ENCODE results near the gene CCSER2. TPM values are rescaled to one million over a fixed set of nuclear protein-coding genes. Genes with fewer than 3 reads are reported as not detected.
"Not testable (repeated sequence)": the region's sequence is repeated elsewhere in the genome, so short reads cannot be mapped to it uniquely, and the experiment has no call there.

The CCSER2 gene
- total and polyA plus RNA-seq, 7 experiments from 2014 or later, result 59.1 to 133 (median 93.4) TPM

DNA sequence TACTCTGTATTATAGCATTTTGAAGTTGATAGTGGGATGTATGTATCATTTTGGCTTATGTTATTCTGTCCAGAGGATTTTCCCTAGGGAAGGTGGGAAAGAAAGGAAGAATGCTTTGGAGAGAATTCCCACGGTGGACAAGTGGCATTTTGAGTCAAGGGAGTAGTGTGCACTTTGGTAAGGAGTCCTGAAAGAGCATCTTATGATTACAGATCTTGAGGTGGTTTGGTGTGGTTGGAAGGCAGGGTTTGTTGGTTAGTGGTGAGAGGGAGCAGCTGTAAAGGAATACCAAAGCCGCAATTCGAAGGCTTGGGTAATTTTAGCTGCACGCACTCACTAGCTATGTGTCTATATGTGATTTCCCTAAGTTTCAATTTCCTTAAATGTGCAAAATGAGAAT, 16.1 kb downstream of the CCSER2 start:
- Mint-ChIP-seq H3K4me3 (peak overlapping the region; percentile 0 to 70 (median 38)), H3K27ac (peak overlapping the region in 6 of 9 donors; percentile 2 to 75 (median 34)), H3K27me3 (no peaks in the 10 kb centered on the region), H3K36me3 (peaks cover 0 to 28% (median 16%) of the 10 kb centered on the region in 5 donors), H3K9me3 (peaks cover 0 to 2% (median 0%) of the 10 kb centered on the region in 11 donors), H3K4me1 (peaks cover 52 to 69% (median 63%) of the 10 kb centered on the region in 7 donors)
- peaks cover 35 to 49% of the 10 kb centered on the region in 2 donors for H3K4me1 ChIP-seq (ENCODE audit: control insufficient read depth in 2 of 2, insufficient read depth in 2 of 2, low read length in 2 of 2)
- no peak overlapping the region for H3K27ac ChIP-seq (ENCODE audit: low read depth, low read length)
- no peaks in the 10 kb centered on the region for H3K36me3 ChIP-seq (ENCODE audit: control insufficient read depth in 2 of 3, insufficient read depth in 3 of 3, low read length in 3 of 3)
- peak; percentile 54 for ATAC-seq
- H3K9me3 ChIP-seq (ENCODE audit: control insufficient read depth in 2 of 3, low read length in 3 of 3), result no peaks in the 10 kb centered on the region
- no peaks in the 10 kb centered on the region for H3K27me3 ChIP-seq (ENCODE audit: control insufficient read depth in 2 of 2, insufficient read depth in 2 of 2, low read length in 2 of 2)
- H3K4me3 ChIP-seq (ENCODE audit: low read length), result no peak overlapping the region
- intact Hi-C loops (cut with micrococcal nuclease), result loop anchor here in 1 of 2 donors (1.0 to 5.0 kb wide), 3 partner anchors 10 to 37 kb away; no protein-coding TSS in a partner anchor
- peak in 1 of 9 donors; percentile 14 for DNase-seq
- POLR2A ChIA-PET, result interaction anchor here (1.0 to 1.2 kb wide), 2 partner anchors 10 to 16 kb away, joined by 3 read pairs; partner anchors contain the start of gene CCSER2
- CTCF ChIA-PET, result interaction anchor here (0.6 to 1.8 kb wide), 2 partner anchors 8 to 18 kb away, joined by 4 to 6 read pairs; no protein-coding TSS in a partner anchor

DNA sequence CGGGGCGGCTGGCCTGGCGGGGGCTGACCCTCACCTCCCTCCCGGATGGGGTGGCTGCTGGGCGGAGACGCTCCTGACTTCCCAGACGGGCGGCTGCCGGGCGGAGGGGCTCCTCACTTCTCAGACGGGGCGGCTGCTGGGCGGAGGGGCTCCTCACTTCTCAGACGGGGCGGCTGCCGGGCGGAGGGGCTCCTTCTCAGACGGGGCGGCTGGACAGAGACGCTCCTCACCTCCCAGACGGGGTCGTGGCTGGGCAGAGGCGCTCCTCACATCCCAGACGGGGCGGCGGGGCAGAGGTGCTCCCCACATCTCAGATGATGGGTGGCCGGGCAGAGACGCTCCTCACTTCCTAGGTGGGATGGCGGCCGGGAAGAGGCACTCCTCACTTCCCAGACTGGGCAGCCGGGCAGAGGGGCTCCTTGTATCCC, 19.2 kb downstream of the CCSER2 start:
- intact Hi-C loops (cut with micrococcal nuclease); ATAC-seq; H3K27me3 Mint-ChIP-seq; DNase-seq; H3K27ac ChIP-seq (ENCODE audit: low read depth, low read length); H3K4me3 Mint-ChIP-seq; H3K4me3 ChIP-seq (ENCODE audit: low read length); H3K9me3 ChIP-seq (ENCODE audit: control insufficient read depth in 2 of 3, low read length in 3 of 3); H3K27me3 ChIP-seq (ENCODE audit: control insufficient read depth in 2 of 2, insufficient read depth in 2 of 2, low read length in 2 of 2); POLR2A ChIA-PET; CTCF ChIA-PET; H3K9me3 Mint-ChIP-seq; H3K36me3 ChIP-seq (ENCODE audit: control insufficient read depth in 2 of 3, insufficient read depth in 3 of 3, low read length in 3 of 3): not testable (repeated sequence)
- peaks cover 20 to 31% of the 10 kb centered on the region in 2 donors for H3K4me1 ChIP-seq (ENCODE audit: control insufficient read depth in 2 of 2, insufficient read depth in 2 of 2, low read length in 2 of 2)
- H3K36me3 Mint-ChIP-seq, result peaks cover 0 to 17% (median 5%) of the 10 kb centered on the region in 5 donors
- peaks cover 37 to 71% (median 65%) of the 10 kb centered on the region in 7 donors for H3K4me1 Mint-ChIP-seq
- H3K27ac Mint-ChIP-seq, result peak overlapping the region in 1 of 9 donors; percentile 10

DNA sequence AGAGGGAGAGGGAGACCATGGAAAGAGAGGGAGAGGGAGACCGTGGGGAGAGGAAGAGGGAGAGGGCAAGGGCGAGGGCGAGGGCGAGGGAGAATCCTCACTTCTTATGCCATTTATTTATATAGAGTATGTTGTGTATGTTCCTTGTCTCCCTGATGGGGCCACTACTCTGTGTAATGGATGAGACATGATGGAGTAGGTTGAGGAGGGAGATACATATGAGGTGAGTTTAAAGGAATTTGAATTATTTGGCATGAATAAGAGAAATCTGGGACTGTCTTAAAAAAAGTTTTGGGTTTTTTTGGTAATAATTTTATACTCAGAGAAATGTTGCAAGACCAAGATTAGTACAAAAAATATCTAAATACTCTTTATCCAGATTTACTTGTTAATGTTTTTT, 20.1 kb downstream of the CCSER2 start:
- H3K4me1 ChIP-seq (ENCODE audit: control insufficient read depth in 2 of 2, insufficient read depth in 2 of 2, low read length in 2 of 2), result peaks cover 22 to 31% of the 10 kb centered on the region in 2 donors
- no peaks in the 10 kb centered on the region for H3K27me3 ChIP-seq (ENCODE audit: control insufficient read depth in 2 of 2, insufficient read depth in 2 of 2, low read length in 2 of 2)
- no peak overlapping the region for H3K27ac ChIP-seq (ENCODE audit: low read depth, low read length)
- Mint-ChIP-seq H3K4me1 (peaks cover 32 to 68% (median 65%) of the 10 kb centered on the region in 7 donors), H3K36me3 (peaks cover 0 to 16% (median 5%) of the 10 kb centered on the region in 5 donors), H3K4me3 (peak overlapping the region in 1 of 10 donors; percentile 19), H3K9me3 (no peaks in the 10 kb centered on the region), H3K27me3 (no peaks in the 10 kb centered on the region), H3K27ac (peak overlapping the region in 2 of 9 donors; percentile 42 to 53)
- no peak overlapping the region for H3K4me3 ChIP-seq (ENCODE audit: low read length)
- POLR2A ChIA-PET, result no interaction called here
- intact Hi-C loops (cut with micrococcal nuclease), result no loop called here
- no peaks in the 10 kb centered on the region for H3K36me3 ChIP-seq (ENCODE audit: control insufficient read depth in 2 of 3, insufficient read depth in 3 of 3, low read length in 3 of 3)
- DNase-seq (no peak), ATAC-seq (no peak)
- H3K9me3 ChIP-seq (ENCODE audit: control insufficient read depth in 2 of 3, low read length in 3 of 3), result no peaks in the 10 kb centered on the region
- CTCF ChIA-PET, result no interaction called here

DNA sequence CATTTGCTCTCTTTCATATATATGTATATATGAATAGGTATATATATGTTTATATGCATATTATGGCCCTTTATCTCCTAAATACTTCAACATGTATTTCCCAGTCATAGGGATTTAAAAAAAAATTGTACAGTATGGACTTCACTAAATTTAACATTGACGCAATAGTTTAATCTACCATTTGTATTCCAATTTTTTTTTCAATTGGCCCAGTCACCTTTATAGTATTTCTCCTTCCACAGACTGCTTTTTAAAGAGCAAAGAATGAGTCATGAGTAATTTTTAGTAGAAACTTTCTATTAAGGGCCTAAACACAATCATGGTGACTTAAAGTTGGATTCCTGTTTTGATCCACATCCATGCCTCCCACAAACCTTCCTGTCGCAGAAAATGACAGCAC, 20.5 kb downstream of the CCSER2 start:
- Histone ChIP-seq H3K4me3 (ENCODE audit: low read length) (no peak overlapping the region), H3K9me3 (ENCODE audit: control insufficient read depth in 2 of 3, low read length in 3 of 3) (no peaks in the 10 kb centered on the region), H3K27ac (ENCODE audit: low read depth, low read length) (no peak overlapping the region), H3K36me3 (ENCODE audit: control insufficient read depth in 2 of 3, insufficient read depth in 3 of 3, low read length in 3 of 3) (no peaks in the 10 kb centered on the region), H3K4me1 (ENCODE audit: control insufficient read depth in 2 of 2, insufficient read depth in 2 of 2, low read length in 2 of 2) (peaks cover 24 to 31% of the 10 kb centered on the region in 2 donors), H3K27me3 (ENCODE audit: control insufficient read depth in 2 of 2, insufficient read depth in 2 of 2, low read length in 2 of 2) (no peaks in the 10 kb centered on the region)
- Mint-ChIP-seq H3K27ac (peak overlapping the region in 3 of 9 donors; percentile 24 to 53 (median 42)), H3K4me3 (no peak overlapping the region), H3K27me3 (no peaks in the 10 kb centered on the region), H3K36me3 (peaks cover 0 to 16% (median 5%) of the 10 kb centered on the region in 5 donors), H3K9me3 (no peaks in the 10 kb centered on the region), H3K4me1 (peaks cover 31 to 68% (median 64%) of the 10 kb centered on the region in 7 donors)
- ATAC-seq (no peak), DNase-seq (no peak)
- ChIA-PET POLR2A (no interaction called here), CTCF (no interaction called here)
- intact Hi-C loops (cut with micrococcal nuclease), result loop anchor here in 1 of 2 donors (1.0 kb wide), 1 partner anchor 8 kb away; no protein-coding TSS in a partner anchor

DNA sequence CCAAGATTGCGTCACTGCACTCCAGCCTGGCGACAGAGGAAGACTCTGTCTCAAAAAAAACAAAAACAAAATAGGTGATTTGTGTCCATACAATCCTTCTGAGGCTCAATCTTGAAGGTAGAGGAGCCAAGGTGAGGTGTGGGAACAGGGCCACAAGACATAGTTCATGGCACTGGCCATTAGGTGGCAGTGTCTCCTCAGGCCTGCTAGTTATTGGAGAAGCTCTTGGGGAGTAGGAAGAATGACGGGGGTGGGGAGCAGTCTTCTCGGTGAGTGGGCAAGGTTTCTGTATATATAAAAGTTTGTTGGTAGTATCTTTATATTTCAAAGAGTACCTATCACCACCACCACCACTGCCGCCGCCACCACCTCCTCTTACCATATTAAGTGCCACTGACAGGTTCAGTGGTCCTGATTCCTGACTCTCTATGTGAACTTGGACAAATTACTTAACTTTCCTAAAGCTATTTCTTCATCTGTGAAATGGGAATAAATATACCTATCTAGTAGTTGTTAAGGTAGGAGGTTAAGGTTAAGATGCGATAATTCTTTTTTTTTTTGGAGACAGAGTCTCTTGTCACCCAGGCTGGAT, 24.0 kb downstream of the CCSER2 start:
- H3K4me3 Mint-ChIP-seq, result peak overlapping the region in 3 of 10 donors; percentile 18 to 56 (median 35)
- no peak overlapping the region for H3K27ac ChIP-seq (ENCODE audit: low read depth, low read length)
- no peaks in the 10 kb centered on the region for H3K9me3 ChIP-seq (ENCODE audit: control insufficient read depth in 2 of 3, low read length in 3 of 3)
- DNase-seq, result peak; percentile 33 to 68 (median 55)
- H3K27me3 ChIP-seq (ENCODE audit: control insufficient read depth in 2 of 2, insufficient read depth in 2 of 2, low read length in 2 of 2), result no peaks in the 10 kb centered on the region
- no peaks in the 10 kb centered on the region for H3K27me3 Mint-ChIP-seq
- no peak overlapping the region for H3K4me3 ChIP-seq (ENCODE audit: low read length)
- peaks cover 30 to 46% of the 10 kb centered on the region in 2 donors for H3K4me1 ChIP-seq (ENCODE audit: control insufficient read depth in 2 of 2, insufficient read depth in 2 of 2, low read length in 2 of 2)
- intact Hi-C loops (cut with micrococcal nuclease), result loop anchor here (1.0 to 2.0 kb wide), 7 partner anchors 9 to 185 kb away; no protein-coding TSS in a partner anchor
- peaks cover 47 to 87% (median 80%) of the 10 kb centered on the region in 7 donors for H3K4me1 Mint-ChIP-seq
- peaks cover 0 to 10% (median 5%) of the 10 kb centered on the region in 5 donors for H3K36me3 Mint-ChIP-seq
- no peak overlapping the region for H3K27ac Mint-ChIP-seq
- CTCF ChIA-PET, result interaction anchor here (0.6 to 1.8 kb wide), 14 partner anchors 10 to 789 kb away, joined by 3 to 10 read pairs (median 3); no protein-coding TSS in a partner anchor
- H3K9me3 Mint-ChIP-seq, result no peaks in the 10 kb centered on the region
- ATAC-seq, result peak; percentile 94
- H3K36me3 ChIP-seq (ENCODE audit: control insufficient read depth in 2 of 3, insufficient read depth in 3 of 3, low read length in 3 of 3), result no peaks in the 10 kb centered on the region
- POLR2A ChIA-PET, result interaction anchor here (0.9 kb wide), 1 partner anchor 22 kb away, joined by 3 read pairs; no protein-coding TSS in a partner anchor

DNA sequence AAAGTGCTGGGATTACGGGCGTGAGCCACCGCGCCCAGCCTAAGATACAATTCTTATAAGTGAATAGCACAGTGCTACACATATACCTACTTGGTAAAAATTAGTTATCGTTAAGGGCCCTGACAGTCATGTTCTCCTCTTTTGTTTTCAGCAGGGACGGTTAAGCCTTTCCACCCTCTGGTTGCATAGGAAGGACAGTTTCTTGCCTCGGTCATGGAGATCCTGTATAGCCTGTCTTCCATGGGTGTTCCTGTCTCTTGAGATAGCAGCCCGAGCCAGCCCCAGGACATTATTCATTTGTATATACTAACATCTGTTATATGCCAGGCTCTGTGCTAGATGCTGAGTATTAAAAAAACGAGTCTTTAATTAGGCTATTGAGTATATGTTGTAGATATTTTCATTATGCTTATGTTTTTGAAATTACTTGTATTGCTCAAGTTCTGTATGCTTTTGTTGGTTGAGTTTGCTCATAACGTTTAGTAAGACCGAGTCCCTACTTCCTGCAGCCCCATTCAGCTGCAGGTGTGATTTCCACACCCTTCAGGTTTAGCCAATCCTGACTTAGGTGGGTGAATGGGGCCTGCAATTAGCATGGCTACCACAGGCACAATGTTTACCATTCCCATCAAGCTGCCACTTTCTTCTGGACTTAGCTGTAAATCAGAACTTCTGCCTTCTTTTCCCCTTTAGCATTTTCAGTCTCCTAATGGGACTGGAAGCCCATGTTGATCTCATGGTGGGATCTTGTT, 24.8 kb downstream of the CCSER2 start:
- peaks cover 30 to 46% of the 10 kb centered on the region in 2 donors for H3K4me1 ChIP-seq (ENCODE audit: control insufficient read depth in 2 of 2, insufficient read depth in 2 of 2, low read length in 2 of 2)
- no peaks in the 10 kb centered on the region for H3K27me3 Mint-ChIP-seq
- H3K9me3 Mint-ChIP-seq, result no peaks in the 10 kb centered on the region
- no peaks in the 10 kb centered on the region for H3K27me3 ChIP-seq (ENCODE audit: control insufficient read depth in 2 of 2, insufficient read depth in 2 of 2, low read length in 2 of 2)
- ATAC-seq (no peak), DNase-seq (no peak)
- peaks cover 56 to 91% (median 89%) of the 10 kb centered on the region in 7 donors for H3K4me1 Mint-ChIP-seq
- H3K9me3 ChIP-seq (ENCODE audit: control insufficient read depth in 2 of 3, low read length in 3 of 3), result no peaks in the 10 kb centered on the region
- H3K27ac Mint-ChIP-seq, result peak overlapping the region in 5 of 9 donors; percentile 3 to 81 (median 38)
- H3K36me3 Mint-ChIP-seq, result peaks cover 0 to 10% (median 5%) of the 10 kb centered on the region in 5 donors
- H3K4me3 ChIP-seq (ENCODE audit: low read length), result no peak overlapping the region
- POLR2A ChIA-PET, result no interaction called here
- intact Hi-C loops (cut with micrococcal nuclease), result loop anchor here in 1 of 2 donors (2.0 kb wide), 1 partner anchor 88 kb away; no protein-coding TSS in a partner anchor
- CTCF ChIA-PET, result interaction anchor here (0.8 to 1.8 kb wide), 10 partner anchors 11 to 186 kb away, joined by 3 to 10 read pairs (median 4); no protein-coding TSS in a partner anchor
- H3K27ac ChIP-seq (ENCODE audit: low read depth, low read length), result no peak overlapping the region
- H3K36me3 ChIP-seq (ENCODE audit: control insufficient read depth in 2 of 3, insufficient read depth in 3 of 3, low read length in 3 of 3), result no peaks in the 10 kb centered on the region
- peak overlapping the region in 6 of 10 donors; percentile 4 to 55 (median 18) for H3K4me3 Mint-ChIP-seq
